Measurements from ENCODE around the gene TMEM125.

DNA sequence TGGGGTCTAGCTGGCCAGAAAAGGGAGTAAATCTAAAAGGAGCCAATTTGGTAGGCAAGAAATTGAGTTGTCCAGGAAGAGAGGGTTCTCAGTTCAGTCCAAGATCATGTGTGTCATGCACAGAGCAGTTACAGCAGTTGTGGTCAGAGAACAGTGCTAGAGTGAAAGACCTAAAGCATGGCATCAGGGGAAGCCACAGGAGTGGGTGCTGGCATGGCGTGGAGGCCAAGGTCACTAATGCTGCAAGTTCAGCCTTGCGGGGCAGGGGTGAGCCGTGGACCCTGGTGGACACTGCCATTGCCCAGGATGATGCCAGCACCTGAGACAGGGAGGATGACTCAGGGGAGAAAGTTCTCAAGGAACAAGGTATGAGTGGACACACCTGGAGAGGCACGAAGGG, 16.6 kb upstream of the TMEM125 start:
- no peak for TF ChIP-seq CTCF (IDR thresholded peaks at IDR 0.05)
- TF ChIP-seq POLR2A (IDR thresholded peaks at IDR 0.05): no peak
